ENCODE data around the gene SHISAL1.

- TF ChIP-seq CTCF (IDR thresholded peaks at IDR 0.05): no peak
- TF ChIP-seq POLR2A (IDR thresholded peaks at IDR 0.05): no peak
These were observed 39.6 kb downstream of the SHISAL1 start for GRCh38 chr22:44273175-44273574.

Measured in Peyer's patch (tissue), 4 donors.